ENCODE results near the gene DAAM1.

DNA sequence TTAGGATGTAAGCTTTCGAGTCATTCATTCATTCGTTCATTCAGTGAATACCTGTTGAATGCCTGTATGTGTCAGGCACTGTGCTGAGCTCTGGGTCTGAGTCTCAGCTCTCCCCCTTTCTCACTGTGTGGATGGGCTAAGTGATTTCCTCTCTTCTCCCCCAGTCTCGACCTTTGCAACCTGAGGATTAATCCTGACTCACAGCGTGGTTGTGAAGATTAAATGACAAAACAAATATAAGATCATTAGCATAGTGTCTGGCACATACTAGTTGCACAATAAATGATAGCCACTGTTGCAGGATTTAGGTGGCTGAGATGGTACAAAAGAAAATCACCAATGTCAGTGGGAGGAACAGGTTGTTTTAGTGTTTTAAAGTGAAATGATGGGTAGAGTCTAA is 140.0 kb downstream of the DAAM1 start:
- TF ChIP-seq, protein P1, sequence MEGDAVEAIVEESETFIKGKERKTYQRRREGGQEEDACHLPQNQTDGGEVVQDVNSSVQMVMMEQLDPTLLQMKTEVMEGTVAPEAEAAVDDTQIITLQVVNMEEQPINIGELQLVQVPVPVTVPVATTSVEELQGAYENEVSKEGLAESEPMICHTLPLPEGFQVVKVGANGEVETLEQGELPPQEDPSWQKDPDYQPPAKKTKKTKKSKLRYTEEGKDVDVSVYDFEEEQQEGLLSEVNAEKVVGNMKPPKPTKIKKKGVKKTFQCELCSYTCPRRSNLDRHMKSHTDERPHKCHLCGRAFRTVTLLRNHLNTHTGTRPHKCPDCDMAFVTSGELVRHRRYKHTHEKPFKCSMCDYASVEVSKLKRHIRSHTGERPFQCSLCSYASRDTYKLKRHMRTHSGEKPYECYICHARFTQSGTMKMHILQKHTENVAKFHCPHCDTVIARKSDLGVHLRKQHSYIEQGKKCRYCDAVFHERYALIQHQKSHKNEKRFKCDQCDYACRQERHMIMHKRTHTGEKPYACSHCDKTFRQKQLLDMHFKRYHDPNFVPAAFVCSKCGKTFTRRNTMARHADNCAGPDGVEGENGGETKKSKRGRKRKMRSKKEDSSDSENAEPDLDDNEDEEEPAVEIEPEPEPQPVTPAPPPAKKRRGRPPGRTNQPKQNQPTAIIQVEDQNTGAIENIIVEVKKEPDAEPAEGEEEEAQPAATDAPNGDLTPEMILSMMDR (conservative IDR thresholded peaks at IDR 0.05; ENCODE audit: low read depth, low read length), result no peak
- TF ChIP-seq EZH2 (IDR thresholded peaks at IDR 0.05; ENCODE audit: borderline replicate concordance, low read depth, low read length, poor library complexity, severe bottlenecking), result no peak
